Lower lobe of right lung (tissue), 2 donors: ENCODE measurements around the gene ITGAD. TPM values are rescaled to one million over a fixed set of nuclear protein-coding genes. Genes with fewer than 3 reads are reported as not detected.

Experiments
- ATAC-seq, 2 donors: fragments of 200-7000 bp; cut with Tn5 transposase; one replicate each; pipeline ENCODE4 v1.9.1; 2020 to 2022; ENCODE audit warnings: mild to moderate bottlenecking in 2 of 2, moderate library complexity in 2 of 2
- DNase-seq: peaks from one replicate; pipeline ENCODE4 v3.0.0-alpha.2; 2020
- H3K27ac ChIP-seq: fragments of 200-600 bp; one replicate; pipeline ENCODE4 v1.8.0; 2022
- H3K27me3 ChIP-seq: fragments of 200-600 bp; one replicate; pipeline ENCODE4 v1.8.0; 2022; ENCODE audit warnings: low read depth
- H3K36me3 ChIP-seq: fragments of 200-600 bp; one replicate; pipeline ENCODE4 v1.8.0; 2022; ENCODE audit warnings: mild to moderate bottlenecking
- H3K4me1 ChIP-seq: fragments of 200-600 bp; one replicate; pipeline ENCODE4 v1.8.0; 2022
- H3K4me3 ChIP-seq: fragments of 200-600 bp; one replicate; pipeline ENCODE4 v1.8.0; 2022; ENCODE audit warnings: mild to moderate bottlenecking
- H3K9me3 ChIP-seq: fragments of 200-600 bp; one replicate; pipeline ENCODE4 v1.8.0; 2022
- intact Hi-C: fragments of 100-400 bp; cut with DNase I; formaldehyde crosslinking; loops from one replicate; pipeline ENCODE4 v1.11.0; 2022
- total RNA-seq: library from RNA; stranded (reverse); fragmentation: NEBNext Ultra II Directional; extraction: Animal tissue kit (Norgen Biotek cat#: 25700); gene quantifications from one replicate; pipeline ENCODE4 v1.2.1, GENCODE V29; 2021
- TF ChIP-seq, protein P1 (sequence below): fragments of 200-600 bp; IDR thresholded peaks from one replicate; pipeline ENCODE4 v1.8.0; 2022; ENCODE audit warnings: antibody characterized with exemption, mild to moderate bottlenecking
- donor health status: DM: no; HTN: yes; CAD: no; lungs with severe emphysema.

The ITGAD gene
- total RNA-seq, 1 donor from 2014 or later = 0.62 TPM

DNA sequence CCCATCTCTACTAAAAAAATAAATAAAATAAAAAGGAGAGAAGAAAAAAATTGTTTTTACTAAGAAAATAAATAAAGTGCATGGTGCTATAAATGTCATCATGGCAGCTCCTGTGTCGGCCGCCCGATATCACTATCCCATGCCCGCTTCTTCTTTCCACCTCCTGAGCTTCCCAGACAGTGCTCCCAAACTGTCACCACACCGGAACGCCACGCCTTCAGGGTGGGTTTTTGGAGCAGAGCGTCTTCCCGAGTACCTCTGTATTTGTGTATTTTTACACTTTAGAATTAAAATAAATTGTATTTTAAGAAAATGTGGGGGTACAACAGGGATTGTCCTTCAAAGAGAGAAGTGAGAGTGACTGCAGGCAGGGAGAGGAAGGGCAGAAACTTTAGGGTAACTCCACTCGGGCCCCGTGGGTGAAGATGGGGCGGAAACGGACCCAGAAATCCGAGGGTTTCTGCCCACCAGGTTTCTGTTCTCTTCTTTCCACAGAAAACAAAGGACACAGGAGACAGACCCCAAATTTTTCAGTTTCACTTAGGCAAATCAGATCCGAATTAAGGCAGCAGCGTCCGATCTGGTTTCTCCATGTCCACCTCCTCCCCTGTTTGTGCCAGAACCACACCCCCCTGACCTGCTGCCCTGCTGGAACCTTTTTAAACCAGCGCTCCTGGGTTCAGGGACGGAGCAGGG lies 41.7 kb upstream of the ITGAD start:
- no peak for DNase-seq
- intact Hi-C loops = no loop called here
- Histone ChIP-seq H3K9me3 (no peaks in the 10 kb centered on the region), H3K36me3 (no peaks in the 10 kb centered on the region), H3K4me1 (peaks cover 41% of the 10 kb centered on the region), H3K4me3 (peak overlapping the region; percentile 14), H3K27ac (peak overlapping the region; percentile 77), H3K27me3 (no peaks in the 10 kb centered on the region)
- TF ChIP-seq, protein P1, sequence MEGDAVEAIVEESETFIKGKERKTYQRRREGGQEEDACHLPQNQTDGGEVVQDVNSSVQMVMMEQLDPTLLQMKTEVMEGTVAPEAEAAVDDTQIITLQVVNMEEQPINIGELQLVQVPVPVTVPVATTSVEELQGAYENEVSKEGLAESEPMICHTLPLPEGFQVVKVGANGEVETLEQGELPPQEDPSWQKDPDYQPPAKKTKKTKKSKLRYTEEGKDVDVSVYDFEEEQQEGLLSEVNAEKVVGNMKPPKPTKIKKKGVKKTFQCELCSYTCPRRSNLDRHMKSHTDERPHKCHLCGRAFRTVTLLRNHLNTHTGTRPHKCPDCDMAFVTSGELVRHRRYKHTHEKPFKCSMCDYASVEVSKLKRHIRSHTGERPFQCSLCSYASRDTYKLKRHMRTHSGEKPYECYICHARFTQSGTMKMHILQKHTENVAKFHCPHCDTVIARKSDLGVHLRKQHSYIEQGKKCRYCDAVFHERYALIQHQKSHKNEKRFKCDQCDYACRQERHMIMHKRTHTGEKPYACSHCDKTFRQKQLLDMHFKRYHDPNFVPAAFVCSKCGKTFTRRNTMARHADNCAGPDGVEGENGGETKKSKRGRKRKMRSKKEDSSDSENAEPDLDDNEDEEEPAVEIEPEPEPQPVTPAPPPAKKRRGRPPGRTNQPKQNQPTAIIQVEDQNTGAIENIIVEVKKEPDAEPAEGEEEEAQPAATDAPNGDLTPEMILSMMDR = no peak
- no peak for ATAC-seq

DNA sequence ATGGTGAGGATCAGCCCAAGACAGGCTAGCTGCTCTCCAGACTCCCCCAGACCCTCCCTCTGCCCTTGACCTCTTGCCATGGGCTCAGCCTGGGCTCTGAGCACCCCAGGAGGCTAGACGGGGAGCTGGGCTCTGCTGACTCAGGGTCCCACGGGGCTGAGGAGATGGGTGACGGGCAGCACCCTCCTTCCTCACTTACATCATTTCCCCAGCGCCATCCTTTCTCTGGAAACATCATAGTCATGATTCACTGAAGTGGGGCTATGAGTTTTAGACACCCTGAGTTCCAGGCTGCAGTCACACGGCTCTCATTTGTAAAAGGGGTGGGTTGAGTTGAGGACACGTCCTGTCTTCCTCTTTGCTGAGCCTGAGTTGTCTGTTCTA lies 41.2 kb upstream of the ITGAD start:
- Histone ChIP-seq H3K27me3 (no peaks in the 10 kb centered on the region), H3K36me3 (no peaks in the 10 kb centered on the region), H3K27ac (peak overlapping the region; percentile 77), H3K9me3 (no peaks in the 10 kb centered on the region), H3K4me1 (peaks cover 41% of the 10 kb centered on the region), H3K4me3 (peak overlapping the region; percentile 14)
- ATAC-seq = peak; percentile 49
- TF ChIP-seq, protein P1 = no peak
- DNase-seq = peak; percentile 72
- intact Hi-C loops = no loop called here

DNA sequence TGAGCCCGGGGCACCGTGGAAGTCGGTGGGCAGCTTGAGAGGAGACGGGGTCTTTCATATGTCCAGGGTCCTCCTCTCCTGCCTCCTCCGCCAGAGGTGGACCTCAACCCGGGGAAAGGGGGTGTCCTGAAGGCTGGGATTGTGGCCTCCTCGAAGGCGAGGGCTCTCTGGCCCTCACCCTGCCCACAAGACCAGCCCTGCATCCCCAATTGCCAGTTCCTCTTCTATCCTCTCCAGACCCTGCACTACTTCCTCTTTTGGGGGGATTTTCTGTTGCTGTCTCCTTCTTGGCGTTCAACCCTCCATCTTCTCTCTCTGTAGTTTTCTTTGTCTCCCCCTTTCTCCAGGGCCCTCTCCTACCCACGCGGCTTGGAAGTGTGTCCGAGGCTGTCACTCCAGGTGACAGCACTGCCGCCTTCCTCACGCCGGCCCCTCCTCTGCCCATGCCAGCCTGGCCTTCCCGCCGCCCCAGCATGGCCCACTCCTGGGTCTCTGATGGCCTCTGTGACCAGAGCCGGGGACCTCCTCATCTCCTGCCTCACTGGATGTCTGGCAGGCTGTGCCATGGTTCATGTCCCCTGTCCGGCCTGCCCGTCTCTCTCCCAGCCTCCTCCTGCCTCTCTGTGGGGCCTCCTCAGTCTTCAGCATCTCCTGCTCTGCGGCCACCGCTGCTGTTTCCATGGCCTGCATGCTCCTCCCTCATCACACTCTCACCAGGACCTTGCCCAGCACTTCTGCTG lies 40.6 kb upstream of the ITGAD start:
- intact Hi-C loops = no loop called here
- Histone ChIP-seq H3K9me3 (no peaks in the 10 kb centered on the region), H3K27ac (peak overlapping the region; percentile 77), H3K4me1 (peaks cover 41% of the 10 kb centered on the region), H3K27me3 (no peaks in the 10 kb centered on the region), H3K36me3 (no peaks in the 10 kb centered on the region), H3K4me3 (no peak overlapping the region)
- TF ChIP-seq, protein P1 = no peak
- ATAC-seq = peak; percentile 54 to 63
- no peak for DNase-seq

DNA sequence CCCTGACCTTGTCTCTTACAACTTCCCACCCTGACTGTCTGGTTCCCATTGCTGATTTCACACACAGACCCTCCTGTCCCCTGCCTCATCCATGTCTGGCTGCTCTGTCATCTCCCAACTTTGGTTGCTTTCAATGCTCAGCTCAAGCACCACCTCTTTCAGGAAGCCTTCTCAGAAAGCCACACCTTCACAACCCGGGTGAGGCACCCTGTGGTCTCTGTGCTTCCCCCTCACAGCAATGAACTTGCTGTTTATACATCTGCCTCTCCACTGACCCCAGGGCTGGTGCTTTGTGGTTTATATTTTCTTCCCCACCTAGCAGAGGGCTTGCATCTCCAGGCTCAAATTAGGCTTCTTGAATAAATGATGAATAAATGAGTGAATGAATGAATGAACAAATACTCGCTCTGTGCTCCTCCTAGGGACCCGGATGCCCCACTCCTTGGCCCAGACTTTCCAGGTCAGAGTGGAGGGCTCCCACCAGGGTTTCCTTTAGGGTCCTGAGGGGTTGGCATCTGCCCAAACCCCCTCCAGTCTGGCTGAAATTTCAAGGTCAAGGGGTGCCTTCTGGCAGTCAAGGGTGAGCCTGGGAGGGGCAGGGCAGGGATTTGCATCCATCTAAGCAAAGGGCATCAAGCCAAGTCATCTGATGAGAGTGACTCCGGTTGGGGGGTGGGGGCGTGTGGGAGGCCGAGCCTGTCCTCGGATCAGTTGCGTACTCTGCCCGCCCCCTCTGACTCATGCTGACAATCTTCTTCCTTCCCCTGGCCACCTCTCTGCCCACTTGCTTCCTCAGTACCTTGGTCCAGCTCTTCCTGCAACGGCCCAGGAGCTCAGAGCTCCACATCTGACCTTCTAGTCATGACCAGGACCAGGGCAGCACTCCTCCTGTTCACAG lies 38.5 kb upstream of the ITGAD start, which contains the start of gene ITGAX:
Gene ITGAX, plus strand, starts transcription at position 783 of the 898 bp plus-strand sequence. Its CDS starts 79 bp downstream, at position 862.
- H3K4me1 ChIP-seq = peaks cover 31% of the 10 kb centered on the region
- intact Hi-C loops = no loop called here
- peak; percentile 71 to 80 for ATAC-seq
- H3K27me3 ChIP-seq = no peaks in the 10 kb centered on the region
- H3K27ac ChIP-seq = peak within 1 kb of the TSS; percentile 68
- no peaks in the 10 kb centered on the region for H3K9me3 ChIP-seq
- H3K4me3 ChIP-seq = peak within 1 kb of the TSS; percentile 41
- peak; percentile 91 for DNase-seq
- no peaks in the 10 kb centered on the region for H3K36me3 ChIP-seq
- TF ChIP-seq, protein P1 = no peak

DNA sequence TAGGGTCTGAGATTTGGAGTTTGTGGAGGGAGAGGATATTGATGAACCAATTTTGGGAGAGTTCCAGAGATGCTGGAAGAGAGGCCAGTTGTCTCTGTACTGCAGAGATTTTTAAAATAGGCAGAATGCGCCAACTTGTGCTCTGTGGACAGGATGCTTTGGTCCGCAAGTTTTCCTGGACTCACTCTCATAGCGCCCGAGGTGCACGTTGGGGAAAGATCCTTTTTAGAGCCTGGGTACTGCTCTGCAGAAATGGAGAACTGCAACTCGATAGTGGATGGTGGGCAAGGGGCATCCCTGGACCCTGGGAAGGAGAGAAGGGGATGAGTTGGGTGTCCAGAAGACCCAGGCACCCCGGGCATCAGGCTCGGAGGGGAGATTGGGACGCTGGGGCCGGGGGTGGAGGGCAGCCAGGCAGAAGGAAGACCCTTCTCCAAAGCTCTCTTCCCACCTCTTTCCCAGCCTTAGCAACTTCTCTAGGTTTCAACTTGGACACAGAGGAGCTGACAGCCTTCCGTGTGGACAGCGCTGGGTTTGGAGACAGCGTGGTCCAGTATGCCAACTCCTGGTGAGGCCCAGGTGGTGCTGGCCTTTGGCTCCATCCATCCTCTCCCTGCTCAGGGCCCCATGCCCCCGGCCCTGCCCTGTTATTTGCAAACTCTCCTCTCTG lies 37.6 kb upstream of the ITGAD start:
- TF ChIP-seq, protein P1 = no peak
- H3K9me3 ChIP-seq = no peaks in the 10 kb centered on the region
- ATAC-seq (no peak), DNase-seq (no peak)
- intact Hi-C loops = no loop called here
- peak overlapping the region; percentile 41 for H3K4me3 ChIP-seq
- H3K4me1 ChIP-seq = peaks cover 25% of the 10 kb centered on the region
- H3K36me3 ChIP-seq = no peaks in the 10 kb centered on the region
- no peaks in the 10 kb centered on the region for H3K27me3 ChIP-seq
- peak overlapping the region; percentile 67 for H3K27ac ChIP-seq
